Smooth muscle cell (in vitro differentiated cells): ENCODE data around the gene PCSK6. TPM values are rescaled to one million over a fixed set of nuclear protein-coding genes. Genes with fewer than 3 reads are reported as not detected.

ENCODE experiments used
- DNase-seq: peaks from one replicate; lab custom pipeline; 2025; ENCODE audit not compliant: unreplicated experiment; lab: John Stamatoyannopoulos, UW
- H2AFZ ChIP-seq: fragments of 200-600 bp; sonication (generic); 2 replicates; pipeline ENCODE4 v1.6.0; 2016; ENCODE audit warnings: antibody characterized with exemption, low read depth, mild to moderate bottlenecking
- H3F3A ChIP-seq: fragments of 200-600 bp; sonication (generic); 2 replicates; pipeline ENCODE4 v1.6.0; 2017; ENCODE audit warnings: antibody characterized with exemption, low read depth
- H3K27ac ChIP-seq: fragments of 200-600 bp; sonication (generic); 2 replicates; pipeline ENCODE4 v1.5.1; 2016; ENCODE audit warnings: low read depth, mild to moderate bottlenecking
- H3K27me3 ChIP-seq: fragments of 200-600 bp; sonication (generic); 2 replicates; pipeline ENCODE4 v1.6.1; 2016; ENCODE audit warnings: low read depth, mild to moderate bottlenecking
- H3K36me3 ChIP-seq: fragments of 200-600 bp; sonication (generic); 2 replicates; pipeline ENCODE4 v1.5.1; 2016; ENCODE audit warnings: low read depth
- H3K4me1 ChIP-seq: fragments of 200-600 bp; sonication (generic); 2 replicates; pipeline ENCODE4 v1.5.1; 2016; ENCODE audit warnings: low read depth
- H3K4me2 ChIP-seq: fragments of 200-600 bp; sonication (generic); 2 replicates; pipeline ENCODE4 v1.6.0; 2016; ENCODE audit warnings: mild to moderate bottlenecking
- H3K4me3 ChIP-seq: fragments of 200-600 bp; sonication (generic); 2 replicates; pipeline ENCODE4 v1.5.1; 2016; ENCODE audit warnings: mild to moderate bottlenecking
- H3K79me2 ChIP-seq: fragments of 200-600 bp; sonication (generic); 2 replicates; pipeline ENCODE4 v1.6.0; 2016; ENCODE audit warnings: low read depth, mild to moderate bottlenecking
- H3K9ac ChIP-seq: fragments of 200-600 bp; sonication (generic); 2 replicates; pipeline ENCODE4 v1.6.0; 2016; ENCODE audit warnings: low read depth
- H3K9me3 ChIP-seq: fragments of 200-600 bp; sonication (generic); replicated peaks from 2 replicates; pipeline ENCODE4 v1.5.1; 2016; ENCODE audit warnings: low read depth
- H4K20me1 ChIP-seq: fragments of 200-600 bp; sonication (generic); 2 replicates; pipeline ENCODE4 v1.6.0; 2016; ENCODE audit warnings: low read depth
- WGBS: methylation state at CpG from one replicate; pipeline ENCODE4 v1.1.7; 2016; ENCODE audit warnings: low lambda C conversion rate; 5-methylcytosine and 5-hydroxymethylcytosine counted together
- polyA plus RNA-seq: library from polyadenylated mRNA; unstranded; fragments of >200 nt; fragmentation: Nextera tagmentation; extraction: Ambion mirVana; gene quantifications from 2 replicates; pipeline ENCODE4 v1.2.1, GENCODE V29; 2016
- total RNA-seq: library from RNA; depleted of rRNA; stranded (reverse); fragments of >200 nt; gene quantifications from 2 replicates; pipeline ENCODE4 v1.2.3, GENCODE V29; 2014
- TF ChIP-seq, protein P1 (sequence below): fragments of 200-600 bp; sonication (generic); IDR thresholded peaks from 2 replicates; pipeline ENCODE4 v1.5.1; 2017; ENCODE audit warnings: borderline replicate concordance, mild to moderate bottlenecking, antibody characterized with exemption; ENCODE audit not compliant: insufficient read depth, poor library complexity, severe bottlenecking

The PCSK6 gene
- total and polyA plus RNA-seq, 2 experiments from 2014 or later = 17.5 TPM

DNA sequence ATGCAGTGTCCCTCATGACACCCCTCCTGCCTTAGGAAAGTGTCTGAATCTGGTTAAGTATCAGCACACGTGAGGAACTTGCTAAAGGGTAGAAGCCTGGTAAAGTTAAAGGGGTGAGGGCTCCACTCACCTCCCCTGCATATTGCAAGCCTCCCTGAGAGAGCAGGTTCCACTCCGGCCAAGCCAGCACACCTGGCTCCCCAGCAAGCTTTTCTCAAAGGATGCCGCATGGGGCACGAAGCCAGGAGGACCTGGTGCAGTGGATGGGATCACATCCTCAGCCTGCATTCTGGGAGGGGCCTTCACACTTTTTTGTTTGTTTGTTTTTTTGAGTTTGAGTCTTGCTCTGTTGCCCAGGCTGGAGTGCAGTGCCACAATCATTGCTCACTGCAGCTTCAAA lies 79.9 kb downstream of the PCSK6 start:
- Histone ChIP-seq H3K4me2 (no peak overlapping the region), H3K36me3 (no peaks in the 10 kb centered on the region), H4K20me1 (no peaks in the 10 kb centered on the region), H3F3A (no peaks in the 10 kb centered on the region), H3K27ac (no peak overlapping the region), H3K27me3 (no peaks in the 10 kb centered on the region), H3K4me1 (no peaks in the 10 kb centered on the region), H3K79me2 (no peaks in the 10 kb centered on the region), H3K9ac (no peak overlapping the region), H3K4me3 (no peak overlapping the region), H2AFZ (no peak overlapping the region), H3K9me3 (no peaks in the 10 kb centered on the region)
- TF ChIP-seq, protein P1, sequence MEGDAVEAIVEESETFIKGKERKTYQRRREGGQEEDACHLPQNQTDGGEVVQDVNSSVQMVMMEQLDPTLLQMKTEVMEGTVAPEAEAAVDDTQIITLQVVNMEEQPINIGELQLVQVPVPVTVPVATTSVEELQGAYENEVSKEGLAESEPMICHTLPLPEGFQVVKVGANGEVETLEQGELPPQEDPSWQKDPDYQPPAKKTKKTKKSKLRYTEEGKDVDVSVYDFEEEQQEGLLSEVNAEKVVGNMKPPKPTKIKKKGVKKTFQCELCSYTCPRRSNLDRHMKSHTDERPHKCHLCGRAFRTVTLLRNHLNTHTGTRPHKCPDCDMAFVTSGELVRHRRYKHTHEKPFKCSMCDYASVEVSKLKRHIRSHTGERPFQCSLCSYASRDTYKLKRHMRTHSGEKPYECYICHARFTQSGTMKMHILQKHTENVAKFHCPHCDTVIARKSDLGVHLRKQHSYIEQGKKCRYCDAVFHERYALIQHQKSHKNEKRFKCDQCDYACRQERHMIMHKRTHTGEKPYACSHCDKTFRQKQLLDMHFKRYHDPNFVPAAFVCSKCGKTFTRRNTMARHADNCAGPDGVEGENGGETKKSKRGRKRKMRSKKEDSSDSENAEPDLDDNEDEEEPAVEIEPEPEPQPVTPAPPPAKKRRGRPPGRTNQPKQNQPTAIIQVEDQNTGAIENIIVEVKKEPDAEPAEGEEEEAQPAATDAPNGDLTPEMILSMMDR = no peak
- WGBS = 95% methylated on average over 4 of the region's 4 CpGs
- DNase-seq = no peak

DNA sequence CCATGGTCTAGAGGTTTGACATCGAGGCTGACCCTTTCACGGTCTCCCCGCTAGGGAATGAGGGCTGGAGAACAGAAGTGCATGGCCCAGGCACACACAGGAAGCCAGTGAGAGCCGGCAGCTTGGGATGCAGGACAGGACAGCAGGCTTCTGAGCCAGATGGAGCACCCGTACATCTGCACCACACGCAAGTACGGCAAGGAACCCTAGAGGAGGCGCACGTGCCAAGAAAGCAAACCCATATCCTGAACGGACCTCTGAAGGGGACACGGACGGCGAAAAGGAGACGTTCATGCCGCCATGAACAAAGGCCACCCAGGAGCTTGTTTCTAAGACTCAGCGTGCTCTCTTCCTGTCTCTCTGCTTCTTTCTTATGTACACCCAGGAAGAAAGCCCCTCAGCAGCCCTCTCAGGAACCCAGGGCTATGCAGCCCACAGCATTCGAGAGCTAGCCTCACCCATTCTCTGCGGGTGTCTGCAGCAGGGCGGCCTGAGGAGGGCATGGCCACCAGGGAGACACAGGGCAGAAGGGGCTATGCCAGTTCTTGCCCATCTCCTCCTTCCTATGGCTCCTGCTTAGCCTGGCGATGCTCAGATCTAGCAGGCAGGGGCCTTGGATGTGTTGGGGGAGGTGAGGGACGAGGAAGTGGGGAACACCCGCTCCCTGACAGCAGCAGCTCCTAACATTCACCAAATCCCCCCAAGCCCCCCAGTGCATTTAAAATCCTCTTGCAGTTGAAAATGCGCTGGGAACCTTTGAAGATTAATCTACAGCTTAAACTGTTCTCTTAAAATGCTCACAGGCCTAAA lies 81.3 kb downstream of the PCSK6 start:
- Histone ChIP-seq H3F3A (no peaks in the 10 kb centered on the region), H2AFZ (no peak overlapping the region), H3K9me3 (no peaks in the 10 kb centered on the region), H3K79me2 (no peaks in the 10 kb centered on the region), H3K9ac (no peak overlapping the region), H3K27me3 (no peaks in the 10 kb centered on the region), H3K4me2 (no peak overlapping the region), H3K36me3 (no peaks in the 10 kb centered on the region), H3K4me1 (no peaks in the 10 kb centered on the region), H3K27ac (no peak overlapping the region), H3K4me3 (no peak overlapping the region), H4K20me1 (no peaks in the 10 kb centered on the region)
- no peak for DNase-seq
- TF ChIP-seq, protein P1 = no peak
- 85% methylated on average over 23 of the region's 23 CpGs for WGBS

DNA sequence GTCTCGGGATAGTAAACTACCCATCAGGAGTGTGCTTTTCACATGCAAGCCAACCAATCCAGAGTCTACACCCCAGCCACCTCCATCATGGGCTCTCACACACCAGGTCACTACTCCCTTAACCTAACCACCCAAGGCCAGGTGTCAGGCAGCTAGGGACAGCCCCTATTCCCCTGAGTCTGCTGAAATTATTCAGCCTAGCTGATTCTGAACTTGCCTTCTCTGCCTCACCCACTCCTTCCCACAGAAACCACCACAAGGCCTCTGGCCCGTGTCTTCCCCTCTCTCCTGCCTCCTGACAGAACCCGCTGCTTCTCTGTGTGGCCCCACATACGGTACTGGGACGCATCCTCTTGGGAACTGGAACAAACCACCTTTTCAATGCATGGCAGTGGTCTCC lies 82.1 kb downstream of the PCSK6 start:
- no peak for DNase-seq
- Histone ChIP-seq H3K27ac (no peak overlapping the region), H3K36me3 (no peaks in the 10 kb centered on the region), H3F3A (no peaks in the 10 kb centered on the region), H3K9me3 (no peaks in the 10 kb centered on the region), H3K27me3 (no peaks in the 10 kb centered on the region), H3K4me3 (no peak overlapping the region), H3K79me2 (no peaks in the 10 kb centered on the region), H3K4me2 (no peak overlapping the region), H3K9ac (no peak overlapping the region), H3K4me1 (no peaks in the 10 kb centered on the region), H2AFZ (no peak overlapping the region), H4K20me1 (no peaks in the 10 kb centered on the region)
- 77% methylated on average over 5 of the region's 5 CpGs for WGBS
- TF ChIP-seq, protein P1 = no peak

DNA sequence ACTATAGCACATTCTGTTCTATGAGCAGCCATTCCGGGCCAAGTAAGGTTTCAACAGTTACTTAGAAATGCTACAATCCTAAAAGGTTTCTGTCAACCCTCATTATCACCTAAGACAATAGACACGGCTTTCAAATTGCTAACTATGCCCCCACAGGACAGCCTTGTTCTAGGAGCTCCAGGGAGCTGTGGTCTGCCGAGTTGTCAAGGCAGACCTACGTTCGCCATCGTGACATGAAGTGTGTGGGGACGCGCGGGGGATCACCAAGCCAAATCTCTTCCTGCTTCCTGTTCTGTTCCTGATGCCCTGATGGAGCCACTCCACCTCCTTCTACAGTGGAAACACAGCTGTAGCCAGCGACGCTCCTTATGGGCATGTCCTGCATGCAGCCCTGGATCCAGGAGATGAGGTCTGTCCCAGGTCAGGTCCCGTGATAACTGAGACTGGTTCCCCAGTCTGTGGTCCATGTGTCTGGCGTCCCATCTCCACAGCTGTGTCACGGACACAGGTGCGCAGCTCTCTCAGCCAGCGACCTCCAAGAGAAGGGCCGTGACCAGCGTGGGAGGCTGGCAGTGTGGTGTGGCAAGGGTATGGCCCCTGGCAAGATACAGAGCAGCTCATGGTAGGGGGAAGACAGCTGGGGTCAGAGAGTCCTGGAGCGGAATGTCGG lies 82.8 kb downstream of the PCSK6 start:
- Histone ChIP-seq H3K9me3 (no peaks in the 10 kb centered on the region), H3K79me2 (no peaks in the 10 kb centered on the region), H2AFZ (no peak overlapping the region), H3K4me3 (no peak overlapping the region), H3K27me3 (no peaks in the 10 kb centered on the region), H3K9ac (no peak overlapping the region), H3F3A (no peaks in the 10 kb centered on the region), H3K4me2 (no peak overlapping the region), H3K36me3 (no peaks in the 10 kb centered on the region), H4K20me1 (no peaks in the 10 kb centered on the region), H3K4me1 (no peaks in the 10 kb centered on the region), H3K27ac (no peak overlapping the region)
- DNase-seq = no peak
- 92% methylated on average over 20 of the region's 20 CpGs for WGBS
- TF ChIP-seq, protein P1 = no peak
